GM20431 (cell line): ENCODE measurements around the gene AJAP1.

Experiments used
- in situ Hi-C: fragments of 300-500 bp; cut with MseI, MboI; formaldehyde crosslinking; loops from one replicate; pipeline ENCODE4 v1.15.0; 2020; ENCODE audit warnings: low sequenced_read_pairs; ENCODE audit not compliant: unreplicated experiment

The AJAP1 gene

DNA sequence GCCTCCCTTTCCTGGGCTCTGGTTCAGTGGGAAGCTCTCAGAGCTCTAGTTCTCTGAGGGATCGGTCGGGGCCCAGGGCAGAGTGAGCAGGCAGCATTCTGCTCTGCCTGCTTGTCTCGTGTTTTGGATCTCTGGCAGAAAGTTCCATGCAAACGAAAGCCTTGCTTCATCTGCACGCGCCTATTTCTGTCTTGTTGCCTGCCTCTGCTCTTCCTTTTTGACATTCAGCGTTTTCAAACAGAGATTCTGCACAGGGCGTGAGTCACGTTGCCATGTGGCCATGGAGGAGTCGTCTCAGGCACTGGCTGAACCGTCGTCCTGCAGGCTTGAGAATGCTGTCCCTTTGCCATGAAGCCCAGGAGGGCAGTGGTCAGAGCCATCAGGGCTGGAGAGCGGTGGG is 20.3 kb downstream of the AJAP1 start:
- in situ Hi-C loops = no loop called here

DNA sequence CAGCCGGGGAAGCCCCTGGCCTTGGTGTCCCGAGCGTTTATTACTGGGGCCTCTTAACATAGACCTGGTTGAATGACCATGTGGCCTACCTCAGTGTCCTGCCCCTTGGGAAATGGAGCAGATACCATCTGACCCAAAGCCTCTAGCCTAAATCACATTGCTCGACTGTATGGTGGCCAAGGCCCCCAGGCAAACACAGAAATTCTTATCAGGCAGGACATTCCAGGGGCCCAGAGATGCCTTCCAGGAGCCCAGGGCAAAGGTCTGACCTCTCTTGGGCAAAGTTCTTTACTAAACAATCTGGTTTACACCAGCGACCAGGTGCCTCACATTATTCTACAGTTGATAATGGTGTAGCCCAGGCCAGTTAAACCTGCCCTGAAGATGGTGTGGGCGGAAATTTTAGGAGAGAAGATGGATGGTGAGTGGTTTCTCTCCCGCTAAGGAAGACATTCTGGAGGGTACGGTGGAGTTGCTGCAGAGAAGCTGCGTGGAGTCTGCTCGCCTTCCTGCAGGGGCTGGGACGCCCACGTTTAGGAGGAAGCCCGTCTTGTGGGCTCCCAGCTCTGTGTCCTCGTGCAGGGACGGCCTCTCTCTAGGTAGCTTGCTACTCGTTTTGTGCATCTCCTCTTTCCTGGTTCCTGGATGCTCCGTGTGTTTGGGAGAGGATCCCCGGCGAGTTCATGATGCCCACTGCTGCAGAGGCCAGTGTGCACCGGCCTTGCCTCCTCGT is 21.2 kb downstream of the AJAP1 start:
- in situ Hi-C loops = no loop called here

DNA sequence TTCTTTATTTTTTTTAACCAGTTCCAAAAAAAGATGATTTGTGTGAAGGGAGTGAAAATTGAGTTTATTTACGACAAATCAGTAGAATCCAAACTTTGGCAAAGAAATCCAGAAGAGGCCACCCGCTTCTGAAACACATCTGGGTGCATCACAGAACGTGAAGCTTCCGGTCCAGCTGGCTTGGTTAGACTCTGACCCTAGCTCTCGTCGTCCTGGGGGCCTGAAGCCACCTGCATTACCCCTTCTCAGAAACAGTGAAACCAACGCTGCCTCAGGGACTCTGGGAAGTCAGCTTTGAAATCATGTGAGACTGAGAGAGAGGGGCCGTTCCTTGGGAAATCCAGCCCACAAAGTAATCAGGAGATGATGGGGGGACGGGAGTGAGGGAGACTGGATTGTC is 21.8 kb downstream of the AJAP1 start:
- in situ Hi-C loops = no loop called here

DNA sequence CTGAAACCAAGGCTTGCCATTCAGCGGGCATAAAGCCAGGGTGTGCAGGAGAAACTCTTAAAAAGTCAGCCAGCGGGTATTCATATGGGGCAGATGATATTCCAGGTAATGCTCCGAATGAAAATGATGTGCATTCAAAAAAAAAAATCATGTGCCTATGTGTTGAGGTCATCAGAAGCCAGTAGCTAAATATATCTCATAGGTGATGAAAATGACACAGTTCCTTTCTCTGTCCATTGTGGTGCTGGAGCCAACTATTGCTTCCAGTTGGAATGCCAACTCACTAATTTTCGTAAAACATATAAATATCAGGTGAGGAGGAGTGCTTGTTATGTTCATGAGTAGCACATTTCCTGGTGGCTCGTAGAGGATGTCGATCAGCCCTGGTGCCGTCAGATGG is 23.2 kb downstream of the AJAP1 start:
- in situ Hi-C loops = no loop called here

DNA sequence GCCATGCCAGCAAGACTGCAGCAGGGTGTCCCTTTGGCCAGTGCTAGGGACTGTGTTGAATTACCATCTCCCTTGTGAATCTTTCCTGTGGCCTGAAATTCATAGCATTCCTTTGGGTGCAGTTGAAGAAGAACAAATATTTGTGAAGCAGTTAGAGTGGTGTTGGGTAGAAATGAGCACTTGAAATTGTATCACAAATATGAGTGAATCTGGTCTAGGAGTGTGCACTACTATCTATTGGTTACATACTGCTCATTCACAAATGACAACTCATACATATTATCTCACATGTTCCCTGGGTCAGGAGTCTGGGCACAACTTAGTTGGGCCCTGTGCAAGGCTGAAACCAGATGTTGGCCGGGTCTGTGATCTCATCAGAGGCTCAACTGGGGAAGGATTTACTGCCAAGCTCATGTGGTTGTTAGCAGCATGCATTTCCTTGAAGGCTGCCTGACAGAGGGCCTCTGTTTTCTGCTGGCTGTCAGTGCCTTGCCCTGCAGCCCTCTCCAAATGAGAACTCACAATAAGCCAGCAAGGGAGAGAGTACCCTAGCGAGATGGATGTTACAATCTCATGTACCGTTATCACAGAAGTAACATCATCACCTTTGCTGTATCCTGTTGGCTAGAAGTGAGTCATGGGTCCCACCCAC is 23.8 kb downstream of the AJAP1 start:
- in situ Hi-C loops = no loop called here

DNA sequence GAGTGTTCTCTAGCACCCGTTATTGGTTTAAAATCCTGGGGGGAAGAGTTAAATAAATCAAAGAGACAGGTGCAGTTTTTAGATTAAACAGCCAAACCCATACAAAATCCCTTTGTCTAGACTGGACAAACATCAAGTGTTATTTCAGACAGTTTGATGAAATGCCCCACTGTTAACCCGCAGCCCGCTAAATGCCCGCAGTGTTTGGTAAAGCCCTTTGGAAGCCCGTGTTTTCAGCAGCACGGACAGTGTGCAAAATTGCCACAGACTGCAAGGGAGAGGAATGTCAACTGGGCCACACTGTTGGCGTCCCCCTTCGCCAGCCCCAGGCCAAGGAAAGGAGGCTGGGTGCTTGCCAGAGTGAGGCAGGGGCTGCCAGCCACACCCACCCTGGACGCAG is 26.6 kb downstream of the AJAP1 start:
- in situ Hi-C loops = no loop called here

DNA sequence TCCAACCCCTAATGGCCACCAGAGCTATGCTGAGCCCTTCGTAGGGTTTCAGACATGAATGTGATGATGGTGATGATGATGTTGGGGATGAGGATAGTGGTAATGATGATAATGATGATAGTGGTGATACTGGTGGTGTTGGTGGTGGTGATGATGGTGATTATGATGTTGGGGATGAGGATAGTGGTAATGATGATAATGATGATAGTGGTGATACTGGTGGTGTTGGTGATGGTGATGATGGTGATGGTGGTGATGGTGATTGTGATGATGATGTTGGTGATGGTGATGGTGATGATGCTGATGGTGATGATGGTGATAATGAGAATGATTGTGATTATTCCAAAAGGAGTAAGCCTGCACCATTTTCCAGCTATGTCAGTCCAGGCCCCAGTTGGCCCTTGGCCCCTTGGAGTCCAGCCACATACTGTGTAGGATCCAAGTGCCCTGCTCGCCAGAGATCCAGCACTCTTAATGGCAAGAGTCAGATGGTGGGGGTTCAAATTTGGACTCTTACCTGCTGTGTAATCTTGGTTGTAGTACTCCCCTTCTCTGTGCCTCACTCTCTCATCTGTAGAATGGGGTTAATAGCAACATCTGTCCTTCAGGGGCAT is 28.3 kb downstream of the AJAP1 start:
- in situ Hi-C loops = no loop called here

DNA sequence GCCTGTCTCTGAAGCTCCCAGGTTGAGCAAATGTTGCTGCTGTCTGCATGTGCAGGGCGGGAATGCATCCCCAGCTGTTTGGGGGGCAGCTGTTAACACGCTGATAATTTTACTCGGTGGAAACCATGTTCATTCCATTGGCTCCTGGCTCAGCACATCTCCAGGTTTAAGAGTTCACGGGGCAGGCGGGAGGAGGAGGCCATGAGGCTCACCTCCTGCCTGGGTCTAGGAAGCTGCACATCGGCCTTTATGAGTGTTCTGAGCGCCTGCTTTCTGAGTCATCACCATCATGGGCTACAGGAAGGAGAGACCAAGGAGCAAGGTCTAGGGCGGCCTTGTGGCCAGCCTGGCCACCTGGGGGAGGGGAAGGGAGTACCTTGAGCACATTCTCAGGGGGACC is 29.7 kb downstream of the AJAP1 start:
- in situ Hi-C loops = no loop called here

DNA sequence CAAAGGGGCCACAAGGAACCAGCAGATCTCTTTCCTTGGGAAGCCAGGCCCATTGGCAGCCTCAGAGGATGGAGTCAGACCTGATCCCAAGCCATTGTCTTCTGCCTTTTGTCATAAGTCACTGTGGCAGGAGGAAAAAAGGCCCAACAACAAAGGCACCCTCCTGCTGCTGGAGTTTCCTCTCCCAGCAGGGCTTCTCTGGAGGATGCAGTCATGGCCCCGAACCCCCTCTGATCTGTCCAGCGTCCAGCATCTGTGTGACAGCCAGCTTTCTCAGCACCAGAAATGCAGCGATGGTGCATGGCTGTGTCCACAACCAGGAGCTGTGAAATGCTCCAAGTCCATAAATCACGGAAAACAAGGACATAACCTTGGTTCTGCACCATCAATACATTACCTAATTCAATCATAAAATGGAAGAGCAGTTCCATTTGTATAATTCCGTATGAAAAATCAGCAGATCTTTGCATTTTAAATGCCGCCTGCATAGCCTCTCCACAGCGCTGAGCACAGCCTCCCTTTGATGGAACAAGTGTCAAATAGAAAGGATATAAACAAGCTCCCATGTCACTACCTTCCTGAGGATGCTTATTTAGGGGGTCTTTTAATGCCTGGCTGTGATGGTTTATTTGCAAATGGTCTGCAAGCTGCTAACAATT is 30.6 kb downstream of the AJAP1 start:
- in situ Hi-C loops = no loop called here

DNA sequence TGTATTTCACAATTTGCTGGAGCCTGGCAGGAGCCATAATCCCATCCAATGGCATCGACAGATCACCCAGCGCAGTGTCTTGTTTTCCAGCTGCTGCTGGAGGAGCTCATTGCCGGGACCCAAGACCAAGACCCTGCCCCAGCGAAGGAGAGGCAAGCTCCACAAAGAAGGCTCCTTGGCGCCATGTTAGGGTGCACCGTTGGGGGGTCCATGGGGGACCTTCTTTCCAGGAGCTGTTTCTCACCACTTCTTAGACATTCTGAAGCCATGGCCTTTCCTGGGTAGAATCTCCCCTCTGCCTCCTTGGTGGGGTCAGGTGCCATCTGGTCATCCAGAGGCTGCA is 31.1 kb downstream of the AJAP1 start:
- in situ Hi-C loops = no loop called here

DNA sequence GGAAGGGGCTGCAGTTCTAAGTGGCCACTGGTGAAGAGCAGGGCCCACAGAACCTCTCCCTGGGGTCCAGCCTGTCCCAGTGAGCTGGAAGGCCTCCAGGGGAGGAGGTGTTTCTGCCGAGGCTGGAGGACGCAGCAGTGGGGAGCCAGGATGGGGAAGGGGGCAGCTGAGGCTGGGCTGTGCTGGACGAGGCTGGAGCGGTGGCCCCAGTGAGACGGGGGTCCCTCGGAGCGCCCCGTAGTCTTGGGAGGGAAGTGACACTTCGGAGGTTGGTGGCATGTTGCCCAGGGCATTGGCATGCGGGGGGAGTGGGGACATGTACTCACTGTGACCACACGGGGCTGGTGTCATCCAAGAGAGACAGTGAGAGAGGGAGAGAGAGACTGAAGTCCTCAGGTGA is 33.5 kb downstream of the AJAP1 start:
- in situ Hi-C loops = no loop called here

DNA sequence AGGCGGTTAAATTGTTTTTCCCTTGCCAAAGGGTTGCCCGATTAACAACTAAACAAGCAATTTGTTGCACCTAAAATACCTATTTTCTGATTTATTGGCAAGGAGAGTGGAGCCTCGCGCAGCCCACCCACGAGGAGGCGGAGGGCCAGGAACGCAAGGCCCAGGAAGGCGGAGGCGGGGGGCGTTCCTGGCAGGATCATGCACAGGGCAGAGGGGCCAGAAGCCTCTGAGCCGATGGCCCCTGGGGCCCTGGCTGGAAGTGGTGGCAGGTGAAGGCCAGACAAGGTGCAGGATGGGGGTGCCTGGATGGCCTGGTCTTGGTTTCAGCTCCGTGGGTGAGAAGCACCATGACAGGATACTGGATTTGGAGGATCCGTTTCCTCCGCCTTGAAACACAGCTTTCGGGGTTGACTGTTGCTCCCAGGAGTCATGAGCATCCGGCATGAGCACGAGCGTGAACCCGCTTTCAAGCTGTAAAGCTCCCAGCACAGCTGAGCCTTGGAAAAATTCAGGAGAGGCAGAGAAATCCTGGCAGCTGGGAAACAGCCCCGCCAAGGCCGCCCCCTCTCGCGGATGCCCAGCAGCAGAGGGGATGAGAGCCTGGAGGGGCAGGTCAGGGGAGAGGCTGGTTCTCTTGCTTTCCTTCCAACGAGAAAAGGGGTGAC is 35.0 kb downstream of the AJAP1 start:
- in situ Hi-C loops = no loop called here

DNA sequence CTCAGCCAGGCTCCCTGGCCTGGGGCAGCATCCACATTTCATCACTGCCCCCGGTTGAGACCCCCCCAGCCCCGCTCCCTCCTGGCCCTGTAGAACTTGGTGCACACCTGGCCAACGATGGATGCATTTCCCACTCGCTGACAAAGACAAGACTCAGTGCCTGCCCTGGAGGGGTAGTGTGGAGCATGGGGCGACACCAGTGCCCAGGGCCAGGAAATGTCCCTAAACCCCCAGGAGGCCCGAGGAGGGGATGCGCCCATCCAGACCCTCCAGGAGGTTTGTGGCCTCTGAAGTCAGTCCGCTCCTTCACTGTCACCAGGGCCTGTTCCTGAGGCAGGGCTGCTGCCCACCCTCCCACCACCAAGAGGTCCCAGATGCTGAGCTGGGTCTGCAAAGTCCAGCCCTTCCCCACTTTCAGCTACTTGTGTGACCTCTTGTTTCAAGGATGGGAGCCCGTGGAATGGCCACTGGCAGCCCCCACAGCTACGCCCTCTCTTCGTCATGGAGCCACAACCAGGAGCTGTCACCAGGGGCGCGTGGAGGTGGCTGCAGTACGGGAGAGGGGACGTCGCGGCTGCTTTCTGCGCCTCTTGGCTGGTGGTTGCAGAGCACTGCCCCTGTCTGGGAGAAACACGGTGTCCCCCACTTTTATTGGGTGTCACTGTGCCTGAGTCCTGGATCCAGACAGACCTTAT is 35.7 kb downstream of the AJAP1 start:
- in situ Hi-C loops = no loop called here

DNA sequence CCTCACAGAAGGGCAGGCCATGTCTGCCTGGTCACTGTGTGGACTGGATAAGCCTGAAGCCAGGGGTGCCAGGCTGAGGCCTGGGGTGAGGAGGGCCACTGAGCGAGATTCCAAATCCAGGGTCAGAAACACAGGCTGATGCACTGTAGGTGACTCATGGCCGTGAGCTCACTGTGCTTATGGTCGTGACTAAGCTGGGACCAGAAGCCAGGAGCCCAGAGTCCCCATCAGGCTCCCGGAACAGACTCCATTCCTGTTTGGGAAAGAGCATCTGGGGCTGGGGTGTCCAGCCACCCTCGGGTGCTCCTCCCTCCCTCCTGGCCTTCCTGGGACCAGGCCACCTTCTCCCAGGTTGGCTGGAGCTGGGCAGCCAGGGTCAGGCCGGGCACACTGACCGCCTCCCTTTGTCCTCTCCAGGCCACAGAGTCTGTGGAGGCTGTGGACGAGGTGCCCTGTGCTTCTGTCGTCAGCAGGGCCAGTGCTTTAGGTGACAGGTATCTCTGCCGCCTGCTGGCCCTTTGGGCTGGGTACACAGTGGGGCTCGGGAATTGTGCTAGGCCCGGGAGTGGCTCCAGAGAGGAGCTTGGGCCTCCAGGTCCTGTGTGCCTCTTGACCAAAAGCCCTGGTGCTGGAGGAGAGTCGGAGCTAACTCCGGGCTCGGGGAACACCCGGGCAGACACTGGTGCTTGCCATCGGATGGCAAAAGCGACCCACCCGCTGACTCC is 36.7 kb downstream of the AJAP1 start:
- in situ Hi-C loops = no loop called here

DNA sequence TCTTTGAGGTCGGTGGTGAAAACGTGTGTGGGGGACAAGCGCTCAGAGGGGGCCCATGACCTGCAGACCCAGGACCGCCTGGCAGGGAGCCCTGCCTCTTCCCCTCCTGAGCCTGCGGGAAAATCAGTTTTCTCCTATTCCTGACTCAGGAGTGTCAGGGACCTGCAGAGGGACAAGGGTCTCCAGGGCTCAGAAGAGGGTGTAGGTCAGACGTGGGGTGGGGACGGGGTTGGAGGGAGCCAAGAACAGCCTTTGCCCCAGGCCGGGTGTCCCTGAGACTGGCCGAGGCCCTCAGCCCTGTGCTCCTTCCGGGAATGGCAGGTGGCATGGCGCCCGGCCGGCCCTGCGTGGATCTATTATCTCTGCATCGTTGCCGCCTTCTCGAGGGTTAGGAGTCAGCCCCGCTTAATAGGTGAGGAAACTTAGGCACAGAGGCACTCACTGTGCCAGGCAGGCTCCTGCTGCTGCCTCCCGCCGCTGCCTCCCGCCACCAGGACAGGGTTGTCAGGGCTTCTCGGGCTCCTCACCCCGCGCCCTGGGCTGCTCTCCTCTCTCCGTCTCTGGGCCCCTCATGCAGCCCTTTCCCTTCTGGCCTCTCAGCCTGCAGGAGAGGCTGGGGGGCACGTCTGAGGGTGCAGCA is 37.5 kb downstream of the AJAP1 start:
- in situ Hi-C loops = no loop called here

DNA sequence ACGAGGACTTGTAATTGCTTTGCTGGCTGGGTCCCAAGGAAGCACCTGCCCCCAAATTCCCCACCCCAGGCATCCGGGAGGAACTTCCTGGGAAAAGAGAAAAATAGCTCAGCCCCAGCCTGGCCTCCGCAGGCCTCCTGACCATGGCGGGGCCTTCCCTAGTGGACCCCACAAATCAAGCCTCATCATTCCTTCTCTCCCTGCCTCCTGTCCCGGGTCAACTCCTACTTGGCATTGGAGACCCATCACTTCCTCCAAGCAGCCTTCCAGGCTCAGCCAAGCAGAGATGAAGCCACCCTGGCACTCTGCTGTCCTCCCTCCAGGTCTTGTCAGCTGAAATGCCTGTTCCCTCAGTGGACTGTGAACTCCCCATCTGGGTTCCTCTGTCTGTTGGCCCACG is 38.0 kb downstream of the AJAP1 start:
- in situ Hi-C loops = no loop called here

DNA sequence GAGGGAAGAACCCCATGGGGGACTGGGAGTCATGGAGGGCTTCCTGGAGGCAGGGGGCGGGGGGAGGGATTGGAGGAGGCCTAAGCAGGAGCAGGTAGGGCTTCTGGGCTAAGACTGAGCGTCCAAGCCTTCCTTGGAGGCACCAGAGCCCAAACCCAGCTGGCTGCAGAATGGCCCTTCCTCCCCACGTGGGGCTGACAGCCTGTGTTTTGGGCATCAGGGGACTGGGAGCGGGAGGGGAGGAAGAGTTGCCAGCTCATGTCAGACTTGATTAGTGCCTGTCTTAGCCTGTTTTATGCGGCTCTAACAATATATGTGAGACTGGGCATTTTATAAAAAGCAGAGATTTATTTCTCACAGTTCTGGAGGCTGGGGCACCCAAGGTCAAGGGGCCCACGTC is 38.9 kb downstream of the AJAP1 start:
- in situ Hi-C loops = no loop called here

DNA sequence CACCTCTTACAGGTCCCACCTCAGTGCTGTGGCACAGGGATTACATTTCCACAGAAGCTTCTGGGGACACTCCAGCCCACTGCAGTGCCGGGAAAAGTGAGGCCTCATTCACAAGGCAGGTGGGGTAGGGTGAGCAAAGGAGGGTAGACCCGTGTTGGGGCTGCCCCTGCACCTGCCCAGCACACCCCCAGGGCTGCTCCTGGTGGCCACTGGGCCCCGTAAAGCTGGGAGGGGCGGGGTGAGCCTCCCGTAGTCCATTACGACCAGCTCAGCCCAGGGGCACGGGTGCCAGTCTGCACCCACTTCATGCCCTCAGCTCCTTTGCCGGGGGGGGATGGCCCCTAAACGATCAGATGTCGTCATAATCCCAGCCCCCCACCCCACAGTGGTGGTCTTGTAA is 39.5 kb downstream of the AJAP1 start:
- in situ Hi-C loops = no loop called here

DNA sequence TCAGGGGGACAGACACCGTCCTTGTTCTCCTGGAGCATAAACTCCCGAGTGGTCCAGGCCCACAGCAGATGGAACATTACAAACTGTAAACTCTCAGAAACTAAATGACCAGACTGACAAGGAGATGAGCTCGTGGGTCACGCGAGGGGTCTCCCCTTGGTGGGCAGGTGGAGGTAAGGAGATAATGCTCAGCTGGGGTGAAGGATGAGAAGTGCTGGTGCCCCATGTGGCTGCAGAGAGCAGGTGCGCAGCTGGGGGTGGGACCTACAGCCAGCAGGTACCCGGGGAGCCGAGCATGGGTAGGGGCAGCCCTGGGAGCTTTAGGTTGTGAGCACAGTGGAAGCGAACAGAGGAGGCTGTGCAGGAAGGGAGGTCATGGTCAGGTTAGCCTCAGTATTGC is 40.1 kb downstream of the AJAP1 start:
- in situ Hi-C loops = no loop called here
